ENCODE data around the gene SPTBN5. TPM values are rescaled to one million over a fixed set of nuclear protein-coding genes. Genes with fewer than 3 reads are reported as not detected.

The SPTBN5 gene
- polyA plus RNA-seq, 12 donors, result 1.9 to 6.0 (median 4.2) TPM; not detected in 1

- DNase-seq, result no peak
Measured at GRCh38 chr15:41806291-41807181, 87.3 kb downstream of the SPTBN5 start.

DNA sequence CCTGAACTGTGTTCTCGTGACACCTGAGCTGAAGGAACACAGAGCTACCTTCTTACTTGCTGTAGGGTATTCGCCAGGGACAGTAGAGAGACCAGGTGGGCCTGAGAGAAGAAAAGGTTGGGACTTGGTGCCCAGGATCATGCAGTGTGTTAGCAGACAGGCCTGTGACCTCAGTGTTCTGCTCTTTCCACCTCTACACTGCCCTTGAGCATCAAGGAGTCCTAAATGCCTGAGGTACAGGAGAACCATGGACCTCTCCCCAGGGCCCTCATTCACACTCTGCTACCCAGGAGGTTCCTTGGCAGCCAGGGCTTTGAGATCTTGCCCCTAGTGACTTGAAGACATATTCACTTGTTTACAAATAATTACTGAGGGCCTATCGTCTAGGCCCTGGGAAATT, 88.1 kb downstream of the SPTBN5 start:
- no peak for DNase-seq

DNA sequence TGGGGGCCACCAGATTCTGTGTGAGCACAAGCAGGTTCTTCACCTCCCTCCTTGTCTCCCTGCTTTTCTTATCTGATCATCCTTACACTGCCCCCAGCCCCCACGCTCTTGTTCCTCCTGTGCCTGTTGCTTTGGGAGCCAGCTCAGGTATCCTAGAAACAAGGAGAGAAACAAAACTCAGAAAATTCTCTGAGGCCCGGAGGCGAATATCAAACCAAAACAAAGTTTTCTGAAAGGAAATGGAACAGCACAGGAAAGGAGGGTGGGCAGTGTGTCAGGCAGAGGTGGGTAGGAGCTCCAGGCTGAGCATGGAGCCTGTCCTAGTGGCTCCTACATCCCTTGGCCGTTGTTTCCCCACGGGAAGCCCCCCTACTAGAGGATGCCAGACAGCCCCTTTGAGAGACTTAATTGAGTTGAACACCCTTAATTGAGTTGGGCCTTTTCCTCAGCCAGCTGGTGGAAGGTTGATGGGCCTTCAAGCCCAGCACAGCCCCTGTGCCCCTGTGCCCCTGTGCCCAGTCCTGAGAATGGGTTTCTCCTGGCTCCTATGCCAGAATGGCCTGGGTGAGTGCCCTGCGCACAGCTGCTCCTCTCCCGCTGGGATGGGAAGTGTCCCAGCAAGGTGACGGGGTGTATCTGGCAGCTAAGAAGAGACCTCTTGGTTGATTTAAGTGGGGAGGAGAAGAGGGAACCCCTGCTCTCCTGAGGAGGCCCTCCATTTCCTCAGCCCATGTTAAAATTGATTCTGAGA, 88.8 kb downstream of the SPTBN5 start:
- no peak for DNase-seq

DNA sequence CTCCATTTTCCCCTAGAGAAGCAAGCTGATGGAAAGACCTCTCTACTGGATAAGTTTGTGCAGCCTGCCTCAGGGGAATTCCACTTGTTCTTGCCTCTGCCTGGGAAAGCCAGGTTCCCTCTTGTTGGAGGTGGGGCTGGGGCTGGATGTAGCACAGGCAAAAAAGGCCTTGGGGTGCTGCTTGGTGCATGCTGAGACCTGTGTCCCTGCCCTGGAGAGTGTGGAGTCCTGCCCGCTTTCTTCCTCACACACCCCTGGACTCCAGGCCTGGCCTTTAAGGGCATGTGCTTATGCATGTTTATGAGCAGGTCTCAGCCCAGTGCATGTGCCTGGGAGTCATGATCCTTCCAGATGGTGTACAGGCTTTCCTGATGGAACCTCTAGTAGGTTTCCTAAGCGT, 89.5 kb downstream of the SPTBN5 start:
- DNase-seq, result no peak

DNA sequence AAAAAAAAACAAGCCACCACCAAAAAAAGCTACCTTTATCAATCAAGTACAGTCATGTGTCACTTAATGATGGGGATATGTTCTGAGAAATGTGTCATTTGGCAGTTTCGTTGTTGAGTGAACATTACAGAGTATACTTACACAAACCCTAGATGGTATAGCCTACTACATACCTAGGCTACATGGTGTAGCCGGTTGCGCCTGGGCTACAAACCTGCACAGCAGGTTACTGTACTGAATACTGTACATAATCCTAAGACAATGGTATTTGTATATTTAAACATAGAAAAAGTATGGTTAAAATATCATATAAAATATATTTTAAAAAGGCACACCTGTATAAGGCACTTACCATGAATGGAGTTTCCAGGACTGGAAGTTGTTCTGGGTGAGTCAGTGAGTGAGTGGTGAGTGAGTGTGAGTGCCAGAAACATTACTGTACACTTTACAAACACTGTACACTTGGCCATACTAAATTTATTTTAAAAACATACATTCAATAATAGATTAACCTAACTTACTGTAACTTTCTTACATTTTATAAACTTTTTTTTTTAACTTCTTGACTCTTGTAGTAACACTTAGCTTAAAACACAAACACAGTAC, 91.9 kb downstream of the SPTBN5 start:
- no peak for DNase-seq

GRCh38 chr15:41801185-41801584, 92.7 kb downstream of the SPTBN5 start:
- DNase-seq, result no peak

- no peak for DNase-seq
Measured at GRCh38 chr15:41799488-41799805, 94.4 kb downstream of the SPTBN5 start.

- DNase-seq, result no peak
Measured at GRCh38 chr15:41798607-41799487, 95.0 kb downstream of the SPTBN5 start.

Other genes starting within 250 kb of the SPTBN5 start
- gene MGA, start 233.6 kb downstream of the SPTBN5 start, polyA plus RNA-seq (ENCODE audit: insufficient read length in 12 of 12), result 10 to 100 TPM; 19.2 to 34.4 (median 23.2) TPM
- 10 to 100 TPM in 5 of 12 donors, 1 to 10 TPM in 6, not detected in 1; 5.8 to 28.6 (median 10.0) TPM for gene MAPKBP1, start 119.6 kb downstream of the SPTBN5 start, polyA plus RNA-seq (ENCODE audit: insufficient read length in 12 of 12)
- gene JMJD7, start 66.0 kb downstream of the SPTBN5 start, polyA plus RNA-seq (ENCODE audit: insufficient read length in 12 of 12), result 10 to 100 TPM in 3 of 12 donors, 1 to 10 TPM in 7, not detected in 2; 4.5 to 21.4 (median 8.6) TPM
- gene PLA2G4B, start 55.2 kb downstream of the SPTBN5 start, polyA plus RNA-seq (ENCODE audit: insufficient read length in 12 of 12), result 10 to 100 TPM in 4 of 12 donors, 1 to 10 TPM in 7, not detected in 1; 2.8 to 78.6 (median 7.5) TPM
- 10 to 100 TPM in 11 of 12 donors, not detected in 1; 18.2 to 43.9 (median 30.3) TPM for gene EHD4, start 78.5 kb upstream of the SPTBN5 start, polyA plus RNA-seq (ENCODE audit: insufficient read length in 12 of 12)
- gene PLA2G4E, start 127.0 kb upstream of the SPTBN5 start, polyA plus RNA-seq (ENCODE audit: insufficient read length in 12 of 12), result 1 to 10 TPM in 9 of 12 donors, under 1 TPM in 1, not detected in 2; 0.68 to 3.5 (median 1.6) TPM
- under 1 TPM in 10 of 12 donors, not detected in 2; 0.05 to 0.56 (median 0.12) TPM for gene PLA2G4D, start 200.5 kb upstream of the SPTBN5 start, polyA plus RNA-seq (ENCODE audit: insufficient read length in 12 of 12)

All from muscle of arm (tissue), 12 donors.